Tibial artery (tissue), 4 donors: ENCODE measurements around the gene DUSP19.

Experiments
- DNase-seq, 2 donors: peaks; one replicate each; pipeline ENCODE4 v3.0.0-alpha.2; 2019
- H3K27ac ChIP-seq, 2 donors: fragments of 200-600 bp; sonication (generic) in 1 of 2; 1 replicate in 1 of 2; 2 replicates in 1 of 2; pipeline ENCODE4 v1.5.1; 2018 to 2019; ENCODE audit warnings: mild to moderate bottlenecking in 1 of 2
- H3K27me3 ChIP-seq, 2 donors: fragments of 200-600 bp; sonication (generic) in 1 of 2; one replicate each; pipeline versions ENCODE4 v1.5.1 to v1.6.0; 2016 to 2019
- H3K36me3 ChIP-seq, 3 donors: fragments of 200-600 bp; sonication (generic) in 2 of 3; one replicate each; pipeline ENCODE4 v1.5.1; 2016 to 2019; ENCODE audit warnings: mild to moderate bottlenecking in 2 of 3
- H3K4me1 ChIP-seq, 4 donors: fragments of 200-600 bp; sonication (generic) in 2 of 4; 1 replicate in 3 of 4; 2 replicates in 1 of 4; pipeline ENCODE4 v1.5.1; 2016 to 2019
- H3K4me3 ChIP-seq, 2 donors: fragments of 200-600 bp; sonication (generic) in 1 of 2; 1 replicate in 1 of 2; 2 replicates in 1 of 2; pipeline ENCODE4 v1.5.1; 2018 to 2019; ENCODE audit warnings: mild to moderate bottlenecking in 2 of 2
- H3K9me3 ChIP-seq, 3 donors: fragments of 200-600 bp; sonication (generic) in 1 of 3; one replicate each; pipeline ENCODE4 v1.5.1; 2016 to 2019
- CTCF ChIP-seq, 2 experiments: fragments of 200-600 bp in 1 of 2; fragments of 450-650 bp in 1 of 2; IDR thresholded peaks; one replicate each; pipeline ENCODE4 v1.5.1; 2017 to 2019; ENCODE audit warnings: antibody characterized with exemption in 2 of 2, mild to moderate bottlenecking in 1 of 2, moderate library complexity in 1 of 2
- intact Hi-C: fragments of 100-400 bp; cut with DNase I; formaldehyde crosslinking; loops from one replicate; pipeline ENCODE4 v1.15.0; 2023; ENCODE audit warnings: low total_unique reads

Gene DUSP19

GRCh38 chr2:183088061-183088460 is 9.5 kb downstream of the DUSP19 start:
- no peak overlapping the region for H3K27ac ChIP-seq
- TF ChIP-seq CTCF (IDR thresholded peaks at IDR 0.05): no peak
- H3K36me3 ChIP-seq: no peaks in the 10 kb centered on the region
- intact Hi-C loops: no loop called here
- DNase-seq: no peak
- H3K4me3 ChIP-seq: no peak overlapping the region
- no peaks in the 10 kb centered on the region for H3K27me3 ChIP-seq
- no peaks in the 10 kb centered on the region for H3K9me3 ChIP-seq
- H3K4me1 ChIP-seq: peaks cover 0 to under 1% (median 0%) of the 10 kb centered on the region in 4 donors

- no peak overlapping the region for H3K4me3 ChIP-seq
- H3K27me3 ChIP-seq: no peaks in the 10 kb centered on the region
- DNase-seq: no peak
- H3K4me1 ChIP-seq: peaks cover 0 to 13% (median 2%) of the 10 kb centered on the region in 4 donors
- TF ChIP-seq CTCF (IDR thresholded peaks at IDR 0.05): no peak
- H3K36me3 ChIP-seq: no peaks in the 10 kb centered on the region
- no peaks in the 10 kb centered on the region for H3K9me3 ChIP-seq
- intact Hi-C loops: no loop called here
- no peak overlapping the region for H3K27ac ChIP-seq
Observed at GRCh38 chr2:183089192-183089851, 10.8 kb downstream of the DUSP19 start.

GRCh38 chr2:183091318-183091953 is 12.9 kb downstream of the DUSP19 start:
- intact Hi-C loops: no loop called here
- Histone ChIP-seq H3K9me3 (no peaks in the 10 kb centered on the region), H3K27ac (peak overlapping the region in 1 of 2 donors; percentile 12), H3K4me3 (no peak overlapping the region), H3K36me3 (no peaks in the 10 kb centered on the region), H3K4me1 (peaks cover 0 to 19% (median 4%) of the 10 kb centered on the region in 4 donors), H3K27me3 (no peaks in the 10 kb centered on the region)
- TF ChIP-seq CTCF (IDR thresholded peaks at IDR 0.05): no peak
- DNase-seq: no peak

GRCh38 chr2:183091954-183092345 is 13.4 kb downstream of the DUSP19 start:
- H3K27ac ChIP-seq: no peak overlapping the region
- no peak overlapping the region for H3K4me3 ChIP-seq
- peaks cover 0 to 19% (median 4%) of the 10 kb centered on the region in 4 donors for H3K4me1 ChIP-seq
- intact Hi-C loops: no loop called here
- no peaks in the 10 kb centered on the region for H3K27me3 ChIP-seq
- H3K9me3 ChIP-seq: no peaks in the 10 kb centered on the region
- peaks cover 0 to 4% (median 0%) of the 10 kb centered on the region in 3 donors for H3K36me3 ChIP-seq
- no peak for DNase-seq
- TF ChIP-seq CTCF (IDR thresholded peaks at IDR 0.05): no peak

GRCh38 chr2:183093857-183094657 is 15.5 kb downstream of the DUSP19 start:
- intact Hi-C loops: no loop called here
- H3K9me3 ChIP-seq: no peaks in the 10 kb centered on the region

More at GRCh38 chr2:183093857-183094657, 15.5 kb downstream of the DUSP19 start:
- H3K4me3 ChIP-seq: no peak overlapping the region
- no peaks in the 10 kb centered on the region for H3K27me3 ChIP-seq
- no peak for TF ChIP-seq CTCF (IDR thresholded peaks at IDR 0.05)
- H3K27ac ChIP-seq: peak overlapping the region in 1 of 2 donors; percentile 19
- H3K4me1 ChIP-seq: peaks cover 0 to 19% (median 4%) of the 10 kb centered on the region in 4 donors
- no peak for DNase-seq
- H3K36me3 ChIP-seq: peaks cover 0 to 9% (median 0%) of the 10 kb centered on the region in 3 donors
